ENCODE measurements around the gene FBXO34. TPM values are rescaled to one million over a fixed set of nuclear protein-coding genes. Genes with fewer than 3 reads are reported as not detected.
A peak's percentile ranks its signal among the peaks of the same experiment; 100 is the strongest.

FBXO34 gene
- total and polyA plus RNA-seq, 2 of the 13 experiments (the other 11 are each of a cell fraction or from before 2014, with no cell fraction given): 8.8 to 13.5 TPM

DNA sequence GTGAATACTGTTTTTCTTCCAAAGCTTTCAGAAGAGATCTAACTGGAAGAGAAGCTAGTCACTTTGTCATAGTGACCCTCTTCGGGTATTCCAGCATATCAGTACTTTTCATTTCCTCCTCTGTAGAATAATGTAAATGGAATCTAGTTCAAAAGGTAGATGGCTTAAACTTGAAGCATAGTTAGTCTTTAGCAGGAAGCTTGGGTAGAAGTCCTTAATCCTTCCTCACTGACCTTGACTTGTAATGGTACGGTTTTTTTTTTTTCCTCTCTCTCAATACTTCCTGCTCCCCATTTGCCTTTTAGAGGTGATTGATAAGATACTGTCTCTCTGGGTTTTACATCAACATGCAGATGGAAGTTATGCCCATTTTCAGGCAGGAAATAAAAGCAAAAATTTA, 1.7 kb downstream of the FBXO34 start:
- BruUV-seq (replicated peaks): TSS peak; percentile 57
- no peak for DNase-seq (ENCODE audit: low spot score)
- TF ChIP-seq, protein P1, sequence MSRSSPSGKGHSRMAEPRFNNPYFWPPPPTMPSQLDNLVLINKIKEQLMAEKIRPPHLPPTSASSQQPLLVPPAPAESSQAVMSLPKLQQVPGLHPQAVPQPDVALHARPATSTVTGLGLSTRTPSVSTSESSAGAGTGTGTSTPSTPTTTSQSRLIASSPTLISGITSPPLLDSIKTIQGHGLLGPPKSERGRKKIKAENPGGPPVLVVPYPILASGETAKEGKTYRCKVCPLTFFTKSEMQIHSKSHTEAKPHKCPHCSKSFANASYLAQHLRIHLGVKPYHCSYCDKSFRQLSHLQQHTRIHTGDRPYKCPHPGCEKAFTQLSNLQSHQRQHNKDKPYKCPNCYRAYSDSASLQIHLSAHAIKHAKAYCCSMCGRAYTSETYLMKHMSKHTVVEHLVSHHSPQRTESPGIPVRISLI (CRISPR knock-in tag; IDR thresholded peaks at IDR 0.05; ENCODE audit: borderline replicate concordance): peak; percentile 30; the same call in 1 of the 2 replicates
- TF ChIP-seq, protein P2, sequence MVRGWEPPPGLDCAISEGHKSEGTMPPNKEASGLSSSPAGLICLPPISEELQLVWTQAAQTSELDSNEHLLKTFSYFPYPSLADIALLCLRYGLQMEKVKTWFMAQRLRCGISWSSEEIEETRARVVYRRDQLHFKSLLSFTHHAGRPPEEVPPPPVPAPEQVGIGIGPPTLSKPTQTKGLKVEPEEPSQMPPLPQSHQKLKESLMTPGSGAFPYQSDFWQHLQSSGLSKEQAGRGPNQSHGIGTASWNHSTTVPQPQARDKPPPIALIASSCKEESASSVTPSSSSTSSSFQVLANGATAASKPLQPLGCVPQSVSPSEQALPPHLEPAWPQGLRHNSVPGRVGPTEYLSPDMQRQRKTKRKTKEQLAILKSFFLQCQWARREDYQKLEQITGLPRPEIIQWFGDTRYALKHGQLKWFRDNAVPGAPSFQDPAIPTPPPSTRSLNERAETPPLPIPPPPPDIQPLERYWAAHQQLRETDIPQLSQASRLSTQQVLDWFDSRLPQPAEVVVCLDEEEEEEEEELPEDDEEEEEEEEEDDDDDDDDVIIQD (CRISPR knock-in tag; IDR thresholded peaks at IDR 0.05; ENCODE audit: low read depth): 0 out of 2 replicates have a peak, but pooled peaks have one; percentile 10
- TF ChIP-seq, protein P3, sequence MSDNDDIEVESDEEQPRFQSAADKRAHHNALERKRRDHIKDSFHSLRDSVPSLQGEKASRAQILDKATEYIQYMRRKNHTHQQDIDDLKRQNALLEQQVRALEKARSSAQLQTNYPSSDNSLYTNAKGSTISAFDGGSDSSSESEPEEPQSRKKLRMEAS (IDR thresholded peaks at IDR 0.05): no peak
- TF ChIP-seq ELF3 (CRISPR knock-in tag; IDR thresholded peaks at IDR 0.05): 0 out of 2 replicates have a peak, but pooled peaks have one; percentile 14
- ChIA-PET CTCF (ENCODE audit: low intra/inter-chr PET ratio, low total read pairs) (no interaction called here), POLR2A (no interaction called here)
- no peak overlapping the region for H2AFZ ChIP-seq (ENCODE audit: low read length)
- no peaks in the 10 kb centered on the region for H3K36me3 ChIP-seq (replicated peaks in 1 of 2; ENCODE audit: control insufficient read depth in 1 of 2, insufficient read depth in 2 of 2, low read length in 2 of 2)
- H3K9me3 ChIP-seq (ENCODE audit: low read length): no peaks in the 10 kb centered on the region
- H3K9ac ChIP-seq (ENCODE audit: insufficient read depth, low read depth, low read length): peak overlapping the region; percentile 97; the same call in 1 of the 2 replicates
- peaks cover 59% of the 10 kb centered on the region for H3K4me1 ChIP-seq (ENCODE audit: insufficient read depth, low read length)
- peaks cover 60% of the 10 kb centered on the region for H3K79me2 ChIP-seq (ENCODE audit: insufficient read depth, low read length)
- no peaks in the 10 kb centered on the region; a peak in 1 of 5 replicates for H3K27me3 ChIP-seq (ENCODE audit: control insufficient read depth in 1 of 2, insufficient read depth in 2 of 2, low read length in 2 of 2)
- peak overlapping the region in 2 of 3 experiments; percentile 87 to 99; a peak in 5 of 6 replicates for H3K4me3 ChIP-seq (replicated peaks in 1 of 3; ENCODE audit: insufficient read depth in 1 of 3, low read depth in 2 of 3, low read length in 3 of 3)
- peak overlapping the region; percentile 77 for H3K4me2 ChIP-seq (ENCODE audit: low read depth, low read length)
- intact Hi-C loops (cut with micrococcal nuclease; ENCODE audit: unreplicated experiment) (loop anchor here (10.0 kb wide), 2 partner anchors 162 to 312 kb away; partner anchors contain the start of gene KTN1), in situ Hi-C loops (cut with HindIII; ENCODE audit: extremely low pct_ligation_motif_present, low pct_unique_long_range_greater_than_20kb) (loop anchor here (5.0 kb wide), 1 partner anchor 139 kb away; the partner anchor contains the start of gene ATG14)
- peak; percentile 23 for FAIRE-seq
- peak overlapping the region; percentile 10 for H3K27ac ChIP-seq (ENCODE audit: extremely low read length, insufficient read depth, low read length)
- ATAC-seq: no peak
- peaks cover 24% of the 10 kb centered on the region for H4K20me1 ChIP-seq (ENCODE audit: insufficient read depth, low read length)
- WGBS (ENCODE audit: low lambda C conversion rate): 36% methylated on average over 2 of the region's 2 CpGs

All from HepG2 (cell line).